Endothelial cell of umbilical vein (primary cell): Measurements from ENCODE around the gene THUMPD2. TPM values are rescaled to one million over a fixed set of nuclear protein-coding genes. Genes with fewer than 3 reads are reported as not detected.

Experiments
- BruUV-seq: library from RNA; stranded (reverse); fragments of 400-500 nt; replicated peaks from 2 replicates; lab custom pipeline; 2021; lab: Mats Ljungman, UMichigan
- CTCF ChIA-PET: fragments of 300-600, 350-600 bp; sonication (Branson Sonifier 250); formaldehyde crosslinking; loops from one replicate; lab custom pipeline; 2021; ENCODE audit warnings: antibody characterized with exemption, inconsistent platforms; lab: Charles Lee
- POLR2A ChIA-PET: fragments of 300-600, 350-600 bp; sonication (Branson Sonifier 250); formaldehyde crosslinking; loops from one replicate; lab custom pipeline; 2021; ENCODE audit warnings: antibody characterized with exemption, inconsistent platforms; lab: Charles Lee
- DNase-seq: peaks from one replicate; pipeline ENCODE4 v3.0.0-alpha.2; 2011; ENCODE audit warnings: low read depth, low spot score
- FAIRE-seq: peaks from 2 replicates; lab custom pipeline; 2011; peaks lifted over from hg19 to GRCh38; lab: Jason Lieb, UNC
- H2AFZ ChIP-seq: 2 replicates; pipeline ENCODE4 v1.6.0; 2012; ENCODE audit warnings: low read depth, low read length, control low read depth, inconsistent platforms
- H3K27ac ChIP-seq: 2 replicates; pipeline ENCODE4 v1.5.1; 2011; ENCODE audit warnings: low read depth, mild to moderate bottlenecking, control low read depth, low read length, moderate library complexity; ENCODE audit not compliant: insufficient read depth
- H3K27me3 ChIP-seq, 2 experiments: 2 replicates each; pipeline versions ENCODE4 v1.6.0 to v1.6.1; 2011; ENCODE audit warnings: low read length in 2 of 2, mixed read lengths in 1 of 2; ENCODE audit not compliant: control insufficient read depth in 2 of 2, insufficient read depth in 2 of 2
- H3K36me3 ChIP-seq, 2 experiments: 2 replicates in 1 of 2; 3 replicates in 1 of 2; pipeline ENCODE4 v1.5.1; 2011; ENCODE audit warnings: low read length in 2 of 2, mild to moderate bottlenecking in 1 of 2, moderate library complexity in 1 of 2; ENCODE audit not compliant: control insufficient read depth in 2 of 2, insufficient read depth in 2 of 2; ENCODE audit errors: extremely low read depth in 1 of 2
- H3K4me1 ChIP-seq: 3 replicates; pipeline ENCODE4 v1.5.1; 2011; ENCODE audit warnings: mild to moderate bottlenecking, low read length; ENCODE audit not compliant: control insufficient read depth, insufficient read depth; ENCODE audit errors: extremely low read depth
- H3K4me2 ChIP-seq: 2 replicates; pipeline ENCODE4 v1.6.1; 2011; ENCODE audit warnings: low read length, control low read depth, mixed read lengths; ENCODE audit not compliant: insufficient read depth
- H3K4me3 ChIP-seq, 3 experiments: fragments of 200-600 bp in 1 of 3; sonication (generic), shearing (Covaris generic) in 1 of 3; replicated peaks in 1 of 3; 2 replicates each; pipeline ENCODE4 v1.5.1; 2011 to 2016; ENCODE audit warnings: control low read depth in 3 of 3, low read length in 3 of 3, mild to moderate bottlenecking in 2 of 3, inconsistent platforms in 1 of 3, low read depth in 1 of 3, moderate library complexity in 1 of 3; ENCODE audit not compliant: insufficient read depth in 1 of 3
- H3K79me2 ChIP-seq: 2 replicates; pipeline ENCODE4 v1.6.0; 2012; ENCODE audit warnings: low read length, inconsistent platforms; ENCODE audit not compliant: control insufficient read depth, insufficient read depth
- H3K9ac ChIP-seq: replicated peaks from 2 replicates; pipeline ENCODE3; 2011; ENCODE audit warnings: low read length, control low read depth; ENCODE audit not compliant: insufficient read depth; ENCODE audit errors: extremely low read depth
- H3K9me1 ChIP-seq: replicated peaks from 3 replicates; pipeline ENCODE4 v1.6.0; 2011; ENCODE audit warnings: mild to moderate bottlenecking, low read length; ENCODE audit not compliant: control insufficient read depth, insufficient read depth; ENCODE audit errors: extremely low read depth
- H3K9me3 ChIP-seq: replicated peaks from 2 replicates; pipeline ENCODE4 v1.5.1; 2012; ENCODE audit warnings: low read length, inconsistent platforms; ENCODE audit not compliant: control insufficient read depth, insufficient read depth
- H4K20me1 ChIP-seq: replicated peaks from 2 replicates; pipeline ENCODE3; 2011; ENCODE audit warnings: mild to moderate bottlenecking, low read length; ENCODE audit not compliant: control insufficient read depth, insufficient read depth; ENCODE audit errors: extremely low read depth
- EZH2 ChIP-seq: IDR thresholded peaks from 2 replicates; pipeline ENCODE4 v1.6.1; 2012; ENCODE audit warnings: borderline replicate concordance, low read depth, mild to moderate bottlenecking, moderate library complexity, low read length, inconsistent platforms; ENCODE audit not compliant: severe bottlenecking
- FOS ChIP-seq: IDR thresholded peaks from 2 replicates; pipeline ENCODE4 v1.6.1; 2011; ENCODE audit warnings: mild to moderate bottlenecking, low read length, moderate library complexity, borderline replicate concordance; ENCODE audit not compliant: insufficient read depth
- GATA2 ChIP-seq: IDR thresholded peaks from 2 replicates; pipeline ENCODE4 v1.7.0; 2011; ENCODE audit warnings: low read depth, mild to moderate bottlenecking, moderate library complexity, mixed read lengths, low read length; ENCODE audit not compliant: insufficient read length, insufficient read depth
- JUN ChIP-seq: IDR thresholded peaks from 2 replicates; pipeline ENCODE4 v1.6.1; 2011; ENCODE audit warnings: borderline replicate concordance, low read depth; ENCODE audit not compliant: insufficient read length, insufficient read depth
- dilution Hi-C: fragments of 300-500 bp; cut with MboI; formaldehyde crosslinking; loops from one replicate; pipeline ENCODE4 v1.15.0; 2019; ENCODE audit warnings: low sequenced_read_pairs; ENCODE audit not compliant: extremely low pct_ligation_motif_present
- intact Hi-C: fragments of 100-400 bp; cut with micrococcal nuclease; formaldehyde crosslinking; loops from one replicate; pipeline ENCODE4 v1.10.0; 2022
- polyA plus RNA-seq, 4 experiments: library from polyadenylated mRNA; depleted of rRNA in 3 of 4; stranded (reverse) in 3 of 4; unstranded in 1 of 4; fragments of >200 nt; gene quantifications; 2 replicates each; pipeline versions ENCODE4 v1.2.1 to v1.2.3, GENCODE V29; 2011 to 2012; ENCODE audit warnings: missing spikeins in 1 of 4
- total RNA-seq: library from RNA; stranded (reverse); gene quantifications from 2 replicates; pipeline ENCODE4 v1.2.3, GENCODE V29; 2021
- TF ChIP-seq, protein P1 (sequence below): IDR thresholded peaks from 2 replicates; pipeline ENCODE4 v1.6.1; 2011; ENCODE audit not compliant: insufficient read depth, insufficient read length

The THUMPD2 gene
- total and polyA plus RNA-seq, 2 donors (not counting 3 experiments of a cell fraction or from before 2014, with no cell fraction given): 4.3 to 8.2 TPM

- no peak overlapping the region for H3K4me2 ChIP-seq
- intact Hi-C loops (no loop called here), dilution Hi-C loops (no loop called here)
- CTCF ChIA-PET: no interaction called here
- no peak overlapping the region for H2AFZ ChIP-seq
- no peak for TF ChIP-seq FOS
- no peak for TF ChIP-seq GATA2
- BruUV-seq: no TSS peak
- no peaks in the 10 kb centered on the region for H3K27me3 ChIP-seq
- H3K9me3 ChIP-seq: no peaks in the 10 kb centered on the region
- H3K4me1 ChIP-seq: no peaks in the 10 kb centered on the region
- H3K36me3 ChIP-seq: peaks cover 6 to 25% of the 10 kb centered on the region in 2 experiments
- peak; percentile 15 for FAIRE-seq
- no peaks in the 10 kb centered on the region for H3K79me2 ChIP-seq
- H3K9ac ChIP-seq: no peak overlapping the region
- no peak overlapping the region for H3K27ac ChIP-seq
- H4K20me1 ChIP-seq: no peaks in the 10 kb centered on the region
- no peaks in the 10 kb centered on the region for H3K9me1 ChIP-seq
- no peak for DNase-seq
- POLR2A ChIA-PET: no interaction called here
- H3K4me3 ChIP-seq: no peak overlapping the region
Measured at GRCh38 chr2:39755466-39755865, 23.6 kb downstream of the THUMPD2 start.

DNA sequence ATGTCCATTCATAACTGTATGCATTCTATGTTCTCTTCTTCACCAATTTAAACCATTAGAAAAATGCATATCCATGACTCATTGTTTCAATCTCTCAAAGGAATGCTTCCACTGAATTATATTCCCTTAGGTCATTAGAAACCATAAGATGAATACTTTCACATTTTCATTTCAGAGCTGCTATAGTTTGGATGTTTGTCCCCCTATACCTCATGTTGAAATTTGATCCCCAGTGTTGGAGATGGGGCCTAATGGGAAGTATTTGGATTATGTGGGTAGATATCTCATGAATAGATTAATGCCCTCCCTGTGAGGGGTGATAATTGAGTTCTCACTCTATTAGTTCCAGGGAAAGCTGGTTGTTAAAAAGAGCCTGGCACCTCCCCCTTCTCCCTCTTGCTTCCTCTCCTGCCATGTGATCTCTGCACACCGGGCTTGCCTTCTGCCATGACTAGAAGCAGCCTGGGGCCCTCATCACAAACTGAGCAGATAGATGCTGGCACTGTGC, 35.7 kb downstream of the THUMPD2 start:
- intact Hi-C loops (no loop called here), dilution Hi-C loops (no loop called here)
- Histone ChIP-seq H3K9ac (no peak overlapping the region), H4K20me1 (no peaks in the 10 kb centered on the region), H3K79me2 (no peaks in the 10 kb centered on the region), H3K9me3 (no peaks in the 10 kb centered on the region), H3K36me3 (peaks cover 5 to 10% of the 10 kb centered on the region in 2 experiments), H3K27me3 (no peaks in the 10 kb centered on the region), H3K4me1 (no peaks in the 10 kb centered on the region), H3K9me1 (no peaks in the 10 kb centered on the region), H3K4me3 (no peak overlapping the region), H2AFZ (no peak overlapping the region), H3K27ac (no peak overlapping the region), H3K4me2 (no peak overlapping the region)
- TF ChIP-seq EZH2: no peak
- TF ChIP-seq GATA2: no peak
- TF ChIP-seq JUN: peak; percentile 13
- TF ChIP-seq, protein P1, sequence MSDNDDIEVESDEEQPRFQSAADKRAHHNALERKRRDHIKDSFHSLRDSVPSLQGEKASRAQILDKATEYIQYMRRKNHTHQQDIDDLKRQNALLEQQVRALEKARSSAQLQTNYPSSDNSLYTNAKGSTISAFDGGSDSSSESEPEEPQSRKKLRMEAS: no peak
- DNase-seq (no peak), FAIRE-seq (no peak)
- BruUV-seq: no TSS peak
- ChIA-PET CTCF (interaction anchor here (0.6 to 0.9 kb wide), 2 partner anchors 14 to 244 kb away, joined by 3 to 4 read pairs; no protein-coding TSS in a partner anchor), POLR2A (no interaction called here)
